ENCODE measurements around the gene PHYH.
"Not testable (repeated sequence)": the region's sequence is repeated elsewhere in the genome, so short reads cannot be mapped to it uniquely, and the experiment has no call there.

PHYH gene

DNA sequence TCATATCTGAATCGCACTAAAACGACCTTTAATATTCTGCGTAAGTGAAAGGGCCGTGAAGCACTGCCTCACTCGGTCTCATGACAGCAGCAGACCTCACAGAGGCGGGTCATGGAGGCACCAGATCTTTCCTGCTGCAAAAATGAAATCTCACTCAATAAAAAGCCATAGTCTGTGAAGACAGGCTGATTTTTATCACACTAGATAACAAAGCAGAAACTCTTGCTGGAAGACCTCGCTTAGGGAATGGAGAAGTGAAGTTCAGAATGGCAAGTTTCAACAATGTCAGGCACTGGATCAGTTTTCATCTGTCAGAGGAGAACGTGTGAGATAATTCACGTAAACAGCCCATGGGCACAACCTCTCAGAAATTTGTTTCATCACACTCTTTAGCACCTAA, 40.2 kb upstream of the PHYH start:
- TF ChIP-seq, protein P1, sequence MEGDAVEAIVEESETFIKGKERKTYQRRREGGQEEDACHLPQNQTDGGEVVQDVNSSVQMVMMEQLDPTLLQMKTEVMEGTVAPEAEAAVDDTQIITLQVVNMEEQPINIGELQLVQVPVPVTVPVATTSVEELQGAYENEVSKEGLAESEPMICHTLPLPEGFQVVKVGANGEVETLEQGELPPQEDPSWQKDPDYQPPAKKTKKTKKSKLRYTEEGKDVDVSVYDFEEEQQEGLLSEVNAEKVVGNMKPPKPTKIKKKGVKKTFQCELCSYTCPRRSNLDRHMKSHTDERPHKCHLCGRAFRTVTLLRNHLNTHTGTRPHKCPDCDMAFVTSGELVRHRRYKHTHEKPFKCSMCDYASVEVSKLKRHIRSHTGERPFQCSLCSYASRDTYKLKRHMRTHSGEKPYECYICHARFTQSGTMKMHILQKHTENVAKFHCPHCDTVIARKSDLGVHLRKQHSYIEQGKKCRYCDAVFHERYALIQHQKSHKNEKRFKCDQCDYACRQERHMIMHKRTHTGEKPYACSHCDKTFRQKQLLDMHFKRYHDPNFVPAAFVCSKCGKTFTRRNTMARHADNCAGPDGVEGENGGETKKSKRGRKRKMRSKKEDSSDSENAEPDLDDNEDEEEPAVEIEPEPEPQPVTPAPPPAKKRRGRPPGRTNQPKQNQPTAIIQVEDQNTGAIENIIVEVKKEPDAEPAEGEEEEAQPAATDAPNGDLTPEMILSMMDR (IDR thresholded peaks at IDR 0.05; ENCODE audit: extremely low read depth, missing control alignments): no peak
- DNase-seq (ENCODE audit: low spot score): no peak

- TF ChIP-seq, protein P1 (IDR thresholded peaks at IDR 0.05; ENCODE audit: extremely low read depth, missing control alignments): no peak
- no peak for DNase-seq (ENCODE audit: low spot score)
Measured at GRCh38 chr10:13338390-13339110, 38.7 kb upstream of the PHYH start.

- DNase-seq (ENCODE audit: low spot score): no peak
- TF ChIP-seq, protein P1 (IDR thresholded peaks at IDR 0.05; ENCODE audit: extremely low read depth, missing control alignments): no peak
Measured at GRCh38 chr10:13337827-13338196, 37.9 kb upstream of the PHYH start.

DNA sequence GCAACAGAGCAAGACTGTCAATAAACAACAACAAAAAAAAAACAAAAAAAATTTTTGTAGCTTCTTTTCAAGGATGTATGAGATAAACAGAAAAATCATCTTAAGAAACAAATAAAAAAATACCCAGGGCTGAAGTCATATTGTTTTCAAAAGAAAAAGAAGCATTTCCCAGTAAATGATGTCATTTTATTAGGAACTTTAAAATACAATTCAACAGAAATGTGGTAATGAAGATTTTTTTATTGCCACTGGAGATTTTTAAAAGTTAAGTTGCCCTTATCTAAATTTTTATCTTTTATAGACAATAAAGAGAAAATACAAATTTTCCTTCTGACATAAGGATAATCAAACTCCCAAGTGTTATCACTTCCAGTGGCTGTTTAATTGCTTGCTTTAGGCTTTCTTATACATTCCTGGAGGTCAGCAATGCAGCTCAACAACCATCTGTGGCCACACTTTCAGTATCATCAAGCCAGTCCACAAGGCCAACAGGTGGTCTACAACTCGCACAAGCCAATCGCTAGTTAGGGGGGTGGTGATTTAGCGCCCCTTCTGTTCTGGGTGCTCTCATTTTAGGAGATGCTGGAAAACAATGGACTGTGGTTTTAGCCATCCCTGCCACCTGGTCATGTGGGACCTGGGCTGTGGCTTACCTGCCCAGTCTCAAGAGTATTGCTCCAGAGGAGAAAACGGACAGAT, 37.4 kb upstream of the PHYH start:
- TF ChIP-seq, protein P1 (IDR thresholded peaks at IDR 0.05; ENCODE audit: extremely low read depth, missing control alignments): no peak

DNA sequence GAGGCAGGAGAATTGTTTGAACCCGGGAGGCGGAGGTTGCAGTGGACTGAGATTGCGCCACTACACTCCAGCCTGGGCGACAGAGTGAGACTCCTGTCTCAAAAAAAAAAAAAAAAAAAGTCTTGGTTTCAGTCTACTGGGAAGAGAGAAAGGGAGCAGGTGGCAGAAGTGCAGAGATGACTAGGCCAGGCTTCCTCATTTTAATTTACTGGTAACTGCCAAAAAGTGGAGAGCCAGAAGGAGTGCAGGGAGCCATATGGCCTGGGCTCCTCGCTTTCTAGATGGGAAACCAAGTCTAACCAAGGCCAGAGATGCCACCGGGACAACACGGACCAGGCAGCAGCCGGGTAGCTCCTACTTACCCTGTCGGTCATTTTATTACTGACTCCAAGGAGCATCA, 36.0 kb upstream of the PHYH start:
- DNase-seq (ENCODE audit: low spot score): peak; percentile 45

More for the DNA sequence above, 37.4 kb upstream of the PHYH start:
- no peak for DNase-seq (ENCODE audit: low spot score)

GRCh38 chr10:13334556-13334955, 34.7 kb upstream of the PHYH start:
- no peak for DNase-seq (ENCODE audit: low spot score)
- TF ChIP-seq, protein P1 (IDR thresholded peaks at IDR 0.05; ENCODE audit: extremely low read depth, missing control alignments): no peak

More for the DNA sequence above, 36.0 kb upstream of the PHYH start:
- TF ChIP-seq, protein P1 (IDR thresholded peaks at IDR 0.05; ENCODE audit: extremely low read depth, missing control alignments): no peak

DNA sequence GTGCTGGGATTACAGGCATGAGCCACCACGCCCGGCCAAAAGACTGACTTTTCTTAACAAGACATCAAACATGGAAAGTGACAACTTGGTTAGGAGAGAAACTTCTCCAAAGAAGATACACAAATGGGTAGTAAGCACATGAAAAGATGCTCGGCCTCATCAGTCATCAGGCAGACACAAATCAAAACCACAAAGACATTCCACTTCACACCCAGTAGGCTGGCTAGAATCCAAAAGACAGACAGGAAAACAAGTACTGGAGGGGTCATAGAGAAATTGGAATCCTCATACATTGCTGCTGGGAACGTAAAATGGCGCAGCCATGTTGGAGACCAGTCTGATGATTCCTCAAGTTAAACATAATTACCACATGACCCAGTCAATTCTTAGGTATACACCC, 31.8 kb upstream of the PHYH start:
- no peak for DNase-seq (ENCODE audit: low spot score)
- TF ChIP-seq, protein P1 (IDR thresholded peaks at IDR 0.05; ENCODE audit: extremely low read depth, missing control alignments): no peak

DNA sequence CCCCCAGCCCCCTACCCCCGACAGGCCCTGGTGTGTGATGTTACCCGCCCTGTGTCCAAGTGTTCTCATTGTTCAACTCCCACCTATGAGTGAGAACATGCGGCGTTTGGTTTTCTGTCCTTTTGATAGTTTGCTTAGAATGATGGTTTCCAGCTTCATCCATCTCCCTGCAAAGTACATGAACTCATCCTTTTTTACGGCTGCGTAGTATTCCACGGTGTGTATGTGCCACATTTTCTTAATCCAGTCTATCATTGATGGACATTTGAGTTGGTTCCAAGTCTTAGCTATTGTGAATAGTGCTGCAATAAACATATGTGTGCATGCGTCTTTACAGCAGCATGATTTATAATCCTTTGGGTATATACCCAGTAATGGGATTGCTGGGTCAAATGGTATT, 31.1 kb upstream of the PHYH start:
- not testable (repeated sequence) for DNase-seq (ENCODE audit: low spot score)
